ENCODE data around the gene MTMR4.
"Not testable (repeated sequence)": the region's sequence is repeated elsewhere in the genome, so short reads cannot be mapped to it uniquely, and the experiment has no call there.

MTMR4 gene

GRCh38 chr17:58491510-58492045, 22.9 kb downstream of the MTMR4 start:
- TF ChIP-seq ZFX (IDR thresholded peaks at IDR 0.05), result no peak
- TF ChIP-seq, protein P1, sequence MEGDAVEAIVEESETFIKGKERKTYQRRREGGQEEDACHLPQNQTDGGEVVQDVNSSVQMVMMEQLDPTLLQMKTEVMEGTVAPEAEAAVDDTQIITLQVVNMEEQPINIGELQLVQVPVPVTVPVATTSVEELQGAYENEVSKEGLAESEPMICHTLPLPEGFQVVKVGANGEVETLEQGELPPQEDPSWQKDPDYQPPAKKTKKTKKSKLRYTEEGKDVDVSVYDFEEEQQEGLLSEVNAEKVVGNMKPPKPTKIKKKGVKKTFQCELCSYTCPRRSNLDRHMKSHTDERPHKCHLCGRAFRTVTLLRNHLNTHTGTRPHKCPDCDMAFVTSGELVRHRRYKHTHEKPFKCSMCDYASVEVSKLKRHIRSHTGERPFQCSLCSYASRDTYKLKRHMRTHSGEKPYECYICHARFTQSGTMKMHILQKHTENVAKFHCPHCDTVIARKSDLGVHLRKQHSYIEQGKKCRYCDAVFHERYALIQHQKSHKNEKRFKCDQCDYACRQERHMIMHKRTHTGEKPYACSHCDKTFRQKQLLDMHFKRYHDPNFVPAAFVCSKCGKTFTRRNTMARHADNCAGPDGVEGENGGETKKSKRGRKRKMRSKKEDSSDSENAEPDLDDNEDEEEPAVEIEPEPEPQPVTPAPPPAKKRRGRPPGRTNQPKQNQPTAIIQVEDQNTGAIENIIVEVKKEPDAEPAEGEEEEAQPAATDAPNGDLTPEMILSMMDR (conservative IDR thresholded peaks at IDR 0.05), result no peak
- no peak overlapping the region for H3K27ac ChIP-seq

GRCh38 chr17:58488428-58488890, 26.0 kb downstream of the MTMR4 start:
- no peak for TF ChIP-seq ZFX (IDR thresholded peaks at IDR 0.05)
- TF ChIP-seq, protein P1 (conservative IDR thresholded peaks at IDR 0.05), result no peak
- H3K27ac ChIP-seq, result no peak overlapping the region

GRCh38 chr17:58487589-58488427, 26.6 kb downstream of the MTMR4 start, which contains the start of gene HSF5:
Gene HSF5 (minus strand): TSS chr17:58488408. CDS start chr17:58488274, 134 bp downstream.
- no peak for TF ChIP-seq ZFX (IDR thresholded peaks at IDR 0.05)
- H3K27ac ChIP-seq, result no peak within 1 kb of the TSS

GRCh38 chr17:58484600-58484999, 29.8 kb downstream of the MTMR4 start:
- no peak overlapping the region for H3K27ac ChIP-seq
- no peak for TF ChIP-seq ZFX (IDR thresholded peaks at IDR 0.05)
- TF ChIP-seq, protein P1 (conservative IDR thresholded peaks at IDR 0.05), result no peak

GRCh38 chr17:58481798-58482197, 32.6 kb downstream of the MTMR4 start:
- H3K27ac ChIP-seq, result not testable (repeated sequence)

DNA sequence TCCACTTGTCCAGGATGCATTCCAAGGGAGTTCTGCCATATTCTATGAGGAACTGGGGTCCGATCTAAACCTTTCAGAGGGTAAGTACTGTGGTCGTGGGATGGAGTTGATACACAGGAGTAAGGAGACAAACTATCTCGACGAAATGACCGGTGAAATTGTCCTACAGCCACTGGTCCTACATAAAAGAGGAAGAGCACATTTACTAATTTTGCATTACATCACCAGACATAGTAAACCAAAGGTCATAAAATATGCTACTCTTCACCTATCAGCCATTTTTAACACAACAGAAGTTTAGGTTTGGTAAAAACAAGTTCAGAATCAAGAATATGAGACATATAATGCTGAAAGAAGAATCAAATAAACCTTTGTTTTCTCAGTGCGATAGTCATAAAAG, 34.3 kb downstream of the MTMR4 start:
- TF ChIP-seq, protein P1 (conservative IDR thresholded peaks at IDR 0.05), result no peak
- no peak for TF ChIP-seq ZFX (IDR thresholded peaks at IDR 0.05)
- H3K27ac ChIP-seq, result no peak overlapping the region

GRCh38 chr17:58476812-58477211, 37.6 kb downstream of the MTMR4 start:
- TF ChIP-seq, protein P1 (conservative IDR thresholded peaks at IDR 0.05), result no peak
- no peak for TF ChIP-seq ZFX (IDR thresholded peaks at IDR 0.05)
- no peak overlapping the region for H3K27ac ChIP-seq

GRCh38 chr17:58475985-58476384, 38.5 kb downstream of the MTMR4 start:
- H3K27ac ChIP-seq, result no peak overlapping the region
- TF ChIP-seq, protein P1 (conservative IDR thresholded peaks at IDR 0.05), result no peak
- no peak for TF ChIP-seq ZFX (IDR thresholded peaks at IDR 0.05)

All from C4-2B (cell line).